Tibial nerve (tissue), 4 donors: ENCODE results near the gene CTTNBP2NL. TPM values are rescaled to one million over a fixed set of nuclear protein-coding genes. Genes with fewer than 3 reads are reported as not detected.
"Not testable (repeated sequence)": the region's sequence is repeated elsewhere in the genome, so short reads cannot be mapped to it uniquely, and the experiment has no call there.

Experiments used
- DNase-seq, 2 donors: peaks; one replicate each; pipeline ENCODE4 v3.0.0-alpha.2; 2019; ENCODE audit warnings: low spot score in 2 of 2
- H3K27ac ChIP-seq, 4 donors: fragments of 200-600 bp; sonication (generic) in 3 of 4; one replicate each; pipeline ENCODE4 v1.5.1; 2017 to 2019; ENCODE audit warnings: mild to moderate bottlenecking in 1 of 4
- H3K27me3 ChIP-seq, 2 donors: fragments of 200-600 bp; sonication (generic) in 1 of 2; one replicate each; pipeline versions ENCODE4 v1.5.1 to v1.6.0; 2017 to 2019
- H3K36me3 ChIP-seq, 3 donors: fragments of 200-600 bp; sonication (generic); one replicate each; pipeline ENCODE4 v1.5.1; 2018 to 2019
- H3K4me1 ChIP-seq, 4 donors: fragments of 200-600 bp; sonication (generic) in 3 of 4; one replicate each; pipeline ENCODE4 v1.5.1; 2017 to 2019
- H3K4me3 ChIP-seq, 4 donors: fragments of 200-600 bp; sonication (generic) in 3 of 4; one replicate each; pipeline ENCODE4 v1.5.1; 2017 to 2019; ENCODE audit warnings: mild to moderate bottlenecking in 1 of 4, moderate library complexity in 1 of 4
- H3K9me3 ChIP-seq, 4 donors: fragments of 200-600 bp; sonication (generic) in 3 of 4; one replicate each; pipeline ENCODE4 v1.5.1; 2017 to 2019
- EP300 ChIP-seq, 2 donors: sonication (generic); formaldehyde crosslinking; IDR thresholded peaks; one replicate each; pipeline ENCODE4 v1.6.1; 2017; ENCODE audit warnings: antibody characterized with exemption in 2 of 2, mild to moderate bottlenecking in 1 of 2
- POLR2A ChIP-seq, 2 donors: fragments of 450-650 bp; IDR thresholded peaks; one replicate each; pipeline ENCODE4 v1.6.1; 2017; ENCODE audit warnings: antibody characterized with exemption in 2 of 2, mild to moderate bottlenecking in 2 of 2, moderate library complexity in 2 of 2
- WGBS, 2 donors: methylation state at CpG; one replicate each; pipeline ENCODE4 v1.1.5; 2018; 5-methylcytosine and 5-hydroxymethylcytosine counted together
- total RNA-seq, 4 donors: library from RNA; depleted of rRNA; stranded (reverse); fragments of >200 nt; gene quantifications; one replicate each; pipeline ENCODE4 v1.1.0, GENCODE V29; 2016
- TF ChIP-seq, protein P1 (sequence below), 5 experiments: fragments of 200-600 bp in 3 of 5; fragments of 450-650 bp in 2 of 5; sonication (generic) in 3 of 5; IDR thresholded peaks; one replicate each; pipeline ENCODE4 v1.5.1; 2016 to 2019; ENCODE audit warnings: antibody characterized with exemption in 5 of 5, mild to moderate bottlenecking in 3 of 5, moderate library complexity in 2 of 5

Gene CTTNBP2NL
- total RNA-seq, 4 donors from 2014 or later = 18.8 to 28.0 (median 20.8) TPM

DNA sequence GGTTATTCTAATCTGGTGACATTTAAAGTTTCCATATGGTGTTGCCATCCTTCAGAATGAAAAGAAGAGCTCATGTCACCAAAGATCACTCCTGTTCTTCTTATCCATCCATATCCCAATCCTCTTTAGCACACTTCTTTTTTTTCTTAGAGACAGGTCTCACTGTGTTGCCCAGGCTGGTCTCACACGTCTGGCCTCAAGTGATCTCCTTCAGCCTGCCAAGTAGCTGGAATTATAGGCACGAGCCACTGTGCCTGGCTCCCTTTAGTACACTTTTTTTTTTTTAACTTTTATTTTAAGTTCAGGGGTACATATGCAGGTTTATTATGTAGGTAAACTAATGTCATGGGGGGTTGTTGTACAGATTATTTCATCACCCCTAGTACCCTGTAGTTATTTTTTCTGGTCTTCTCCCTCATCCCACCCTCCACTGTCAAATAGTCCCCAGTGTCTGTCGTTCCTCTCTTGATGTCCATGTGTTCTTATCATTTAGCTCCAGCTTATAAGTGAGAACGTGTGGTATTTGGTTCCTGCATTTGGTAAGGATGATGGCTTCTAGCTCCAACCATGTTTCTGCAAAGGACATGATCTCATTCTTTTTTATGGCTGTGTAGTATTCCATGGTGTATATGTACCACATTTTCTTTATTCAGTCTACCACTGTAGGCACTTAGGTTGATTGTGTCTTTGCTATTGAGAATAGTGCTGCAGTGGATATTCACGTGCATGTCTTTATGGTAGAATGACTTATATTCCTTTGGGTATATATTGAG, 40.6 kb downstream of the CTTNBP2NL start:
- Histone ChIP-seq H3K4me3 (no peak overlapping the region), H3K27ac (peak overlapping the region in 3 of 4 donors; percentile 25 to 69 (median 69)), H3K36me3 (no peaks in the 10 kb centered on the region), H3K27me3 (no peaks in the 10 kb centered on the region), H3K9me3 (no peaks in the 10 kb centered on the region), H3K4me1 (peaks cover 0 to 29% (median 7%) of the 10 kb centered on the region in 4 donors)
- WGBS, 2 donors = 88 to 92% methylated on average over 5 of the region's 5 CpGs
- DNase-seq = no peak
- TF ChIP-seq POLR2A (IDR thresholded peaks at IDR 0.05) = no peak
- no peak for TF ChIP-seq EP300 (IDR thresholded peaks at IDR 0.05)
- TF ChIP-seq, protein P1, sequence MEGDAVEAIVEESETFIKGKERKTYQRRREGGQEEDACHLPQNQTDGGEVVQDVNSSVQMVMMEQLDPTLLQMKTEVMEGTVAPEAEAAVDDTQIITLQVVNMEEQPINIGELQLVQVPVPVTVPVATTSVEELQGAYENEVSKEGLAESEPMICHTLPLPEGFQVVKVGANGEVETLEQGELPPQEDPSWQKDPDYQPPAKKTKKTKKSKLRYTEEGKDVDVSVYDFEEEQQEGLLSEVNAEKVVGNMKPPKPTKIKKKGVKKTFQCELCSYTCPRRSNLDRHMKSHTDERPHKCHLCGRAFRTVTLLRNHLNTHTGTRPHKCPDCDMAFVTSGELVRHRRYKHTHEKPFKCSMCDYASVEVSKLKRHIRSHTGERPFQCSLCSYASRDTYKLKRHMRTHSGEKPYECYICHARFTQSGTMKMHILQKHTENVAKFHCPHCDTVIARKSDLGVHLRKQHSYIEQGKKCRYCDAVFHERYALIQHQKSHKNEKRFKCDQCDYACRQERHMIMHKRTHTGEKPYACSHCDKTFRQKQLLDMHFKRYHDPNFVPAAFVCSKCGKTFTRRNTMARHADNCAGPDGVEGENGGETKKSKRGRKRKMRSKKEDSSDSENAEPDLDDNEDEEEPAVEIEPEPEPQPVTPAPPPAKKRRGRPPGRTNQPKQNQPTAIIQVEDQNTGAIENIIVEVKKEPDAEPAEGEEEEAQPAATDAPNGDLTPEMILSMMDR (IDR thresholded peaks at IDR 0.05) = no peak

DNA sequence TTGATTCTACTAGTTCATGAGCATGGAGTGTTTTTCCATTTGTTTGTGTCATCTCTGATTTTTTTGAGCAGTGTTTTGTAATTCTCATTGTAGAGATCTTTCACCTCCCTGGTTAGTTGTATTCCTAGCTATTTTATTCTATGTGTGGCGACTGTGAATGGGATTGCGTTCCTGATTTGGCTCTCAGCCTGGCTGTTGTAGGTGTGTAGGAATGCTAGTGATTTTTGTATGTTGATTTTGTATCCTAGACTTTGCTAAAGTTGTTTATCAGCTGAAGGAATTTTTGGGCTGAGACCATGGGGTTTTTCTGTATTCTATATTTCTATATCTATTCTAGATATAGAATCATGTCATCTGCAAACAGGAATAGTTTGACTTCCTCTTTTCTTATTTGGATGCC, 42.1 kb downstream of the CTTNBP2NL start:
- not testable (repeated sequence) for H3K4me3 ChIP-seq, H3K27me3 ChIP-seq, H3K9me3 ChIP-seq, H3K36me3 ChIP-seq, DNase-seq
- H3K4me1 ChIP-seq = peaks cover 0 to 28% (median 7%) of the 10 kb centered on the region in 4 donors
- 19 to 22% methylated on average over 2 of the region's 2 CpGs for whole genome bisulfite sequencing, 2 donors
- peak overlapping the region in 2 of 4 donors; percentile 54 to 61 for H3K27ac ChIP-seq

DNA sequence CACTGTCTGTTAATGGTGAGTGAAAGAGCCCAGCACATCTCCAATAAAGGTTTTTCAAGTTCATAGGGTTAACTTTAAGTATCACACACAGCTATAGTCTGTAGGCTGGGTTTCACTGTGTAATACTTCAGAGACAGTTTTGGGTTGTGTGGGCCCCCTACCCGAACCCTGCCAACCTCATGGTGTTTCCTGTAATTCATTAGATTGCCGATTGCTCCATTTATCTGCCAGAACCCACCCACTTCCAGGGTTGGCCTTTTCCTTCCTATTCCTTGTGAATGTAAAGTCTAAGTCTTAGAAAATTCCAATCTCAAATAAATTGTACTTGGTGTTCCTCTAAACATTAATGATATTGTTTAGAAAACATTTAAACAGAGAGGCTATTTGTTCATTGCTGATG, 43.6 kb downstream of the CTTNBP2NL start:
- H3K9me3 ChIP-seq = no peaks in the 10 kb centered on the region
- H3K36me3 ChIP-seq = no peaks in the 10 kb centered on the region
- H3K4me3 ChIP-seq = no peak overlapping the region
- no peaks in the 10 kb centered on the region for H3K27me3 ChIP-seq
- H3K4me1 ChIP-seq = peaks cover 0 to 35% (median 7%) of the 10 kb centered on the region in 4 donors
- 22 to 36% methylated on average over 2 of the region's 2 CpGs for WGBS, 2 donors
- peak overlapping the region in 2 of 4 donors; percentile 54 to 61 for H3K27ac ChIP-seq
- no peak for DNase-seq
- TF ChIP-seq EP300 (IDR thresholded peaks at IDR 0.05) (no peak), POLR2A (IDR thresholded peaks at IDR 0.05) (no peak)
- TF ChIP-seq, protein P1 (IDR thresholded peaks at IDR 0.05) = no peak

DNA sequence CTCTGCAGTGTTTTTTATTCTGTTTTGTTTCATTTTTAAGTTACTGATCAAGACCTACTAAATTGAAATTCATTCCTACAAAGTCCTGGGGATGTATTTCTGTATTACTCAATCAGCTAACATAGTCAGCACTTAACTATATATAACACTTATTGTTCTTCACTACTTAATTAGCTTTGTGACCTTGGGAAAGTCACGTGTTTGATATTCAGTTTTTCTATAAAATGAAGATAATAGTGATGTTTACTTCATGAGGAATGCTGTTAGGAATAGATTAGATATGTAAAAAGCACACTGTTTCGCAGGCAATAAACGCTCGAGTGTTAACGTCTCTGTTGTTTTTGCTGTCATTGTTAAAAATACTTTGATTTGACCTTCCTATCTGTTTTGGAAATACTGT, 44.6 kb downstream of the CTTNBP2NL start:
- Histone ChIP-seq H3K27me3 (no peaks in the 10 kb centered on the region), H3K36me3 (no peaks in the 10 kb centered on the region), H3K27ac (peak overlapping the region in 1 of 4 donors; percentile 6), H3K4me1 (peaks cover 0 to 31% (median 7%) of the 10 kb centered on the region in 4 donors), H3K9me3 (no peaks in the 10 kb centered on the region), H3K4me3 (no peak overlapping the region)
- no peak for DNase-seq
- TF ChIP-seq, protein P1 (IDR thresholded peaks at IDR 0.05) = no peak
- TF ChIP-seq EP300 (IDR thresholded peaks at IDR 0.05) (no peak), POLR2A (IDR thresholded peaks at IDR 0.05) (no peak)
- WGBS, 2 donors = 80 to 81% methylated on average over 5 of the region's 5 CpGs

DNA sequence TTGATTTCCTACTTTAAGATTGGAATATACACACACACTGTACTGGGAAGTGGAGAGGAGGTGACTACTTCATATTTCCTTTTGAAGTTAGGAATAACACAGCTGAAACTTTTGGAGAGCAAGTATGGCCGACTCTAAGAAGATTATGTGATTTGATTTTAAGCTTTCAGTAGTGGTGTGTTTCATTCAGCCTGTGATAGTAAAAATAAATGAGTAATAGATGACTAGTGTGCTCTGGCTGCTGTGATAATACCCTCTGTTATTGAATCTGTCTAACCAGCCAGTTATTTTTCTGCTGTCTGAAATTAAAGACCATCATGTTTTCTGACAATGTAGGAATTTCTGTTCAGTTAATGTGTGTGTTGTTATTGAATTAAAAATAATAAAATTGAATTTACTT, 48.3 kb downstream of the CTTNBP2NL start:
- H3K9me3 ChIP-seq = no peaks in the 10 kb centered on the region
- peaks cover 0 to 24% (median 5%) of the 10 kb centered on the region in 4 donors for H3K4me1 ChIP-seq
- DNase-seq = no peak
- TF ChIP-seq, protein P1 (IDR thresholded peaks at IDR 0.05) = no peak
- no peak for TF ChIP-seq EP300 (IDR thresholded peaks at IDR 0.05)
- TF ChIP-seq POLR2A (IDR thresholded peaks at IDR 0.05) = no peak
- no peak overlapping the region for H3K4me3 ChIP-seq
- no peaks in the 10 kb centered on the region for H3K27me3 ChIP-seq
- peak overlapping the region in 1 of 4 donors; percentile 32 for H3K27ac ChIP-seq
- peaks cover 0 to 7% (median 0%) of the 10 kb centered on the region in 3 donors for H3K36me3 ChIP-seq
- 53 to 60% methylated on average over 1 of the region's 1 CpG for WGBS, 2 donors
